Trophoblast cell (in vitro differentiated cells and primary cell): ENCODE measurements around the gene RBP3.

Experiments used
- DNase-seq, 2 donors: peaks; one replicate each; pipeline ENCODE4 v3.0.0-alpha.2; 2016
- H2AFZ ChIP-seq: 2 replicates; pipeline ENCODE4 v1.6.1; 2013; ENCODE audit warnings: low read length, moderate library complexity, mild to moderate bottlenecking; ENCODE audit not compliant: insufficient read depth, poor library complexity
- H2AK5ac ChIP-seq: 2 replicates; pipeline ENCODE4 v1.6.1; 2013; ENCODE audit warnings: mild to moderate bottlenecking, low read length
- H2BK120ac ChIP-seq: 2 replicates; pipeline ENCODE4 v1.6.1; 2013; ENCODE audit warnings: low read length, mild to moderate bottlenecking, moderate library complexity; ENCODE audit not compliant: insufficient read depth, poor library complexity
- H2BK12ac ChIP-seq: 2 replicates; pipeline ENCODE4 v1.6.1; 2013; ENCODE audit warnings: mild to moderate bottlenecking, low read length, moderate library complexity
- H2BK5ac ChIP-seq: 2 replicates; pipeline ENCODE4 v1.6.1; 2013; ENCODE audit warnings: low read length, low read depth, moderate library complexity, mild to moderate bottlenecking; ENCODE audit not compliant: poor library complexity
- H3K14ac ChIP-seq: 2 replicates; pipeline ENCODE4 v1.6.1; 2013; ENCODE audit warnings: mild to moderate bottlenecking, low read length
- H3K18ac ChIP-seq: 2 replicates; pipeline ENCODE4 v1.6.1; 2013; ENCODE audit warnings: mild to moderate bottlenecking, low read length
- H3K23ac ChIP-seq: 2 replicates; pipeline ENCODE4 v1.6.1; 2013; ENCODE audit warnings: low read length
- H3K27ac ChIP-seq: 2 replicates; pipeline ENCODE4 v1.5.1; 2013; ENCODE audit warnings: low read depth, mild to moderate bottlenecking, inconsistent platforms, low read length, moderate library complexity
- H3K27me3 ChIP-seq: 2 replicates; pipeline ENCODE4 v1.6.1; 2013; ENCODE audit warnings: inconsistent platforms, mild to moderate bottlenecking, low read length, moderate library complexity; ENCODE audit not compliant: insufficient read depth
- H3K36me3 ChIP-seq, 2 experiments: 1 replicate in 1 of 2; 2 replicates in 1 of 2; pipeline ENCODE4 v1.6.1; 2013; ENCODE audit warnings: low read length in 2 of 2, mild to moderate bottlenecking in 2 of 2, moderate library complexity in 1 of 2; ENCODE audit not compliant: insufficient read depth in 2 of 2, control insufficient read depth in 1 of 2
- H3K4ac ChIP-seq: 2 replicates; pipeline ENCODE4 v1.6.1; 2013; ENCODE audit warnings: low read depth, mild to moderate bottlenecking, low read length, moderate library complexity
- H3K4me1 ChIP-seq, 2 experiments: 1 replicate in 1 of 2; 2 replicates in 1 of 2; pipeline ENCODE4 v1.6.1; 2013; ENCODE audit warnings: low read length in 2 of 2, mild to moderate bottlenecking in 2 of 2, moderate library complexity in 1 of 2; ENCODE audit not compliant: insufficient read depth in 2 of 2, control insufficient read depth in 1 of 2
- H3K4me2 ChIP-seq: 2 replicates; pipeline ENCODE4 v1.6.1; 2013; ENCODE audit warnings: inconsistent platforms, mild to moderate bottlenecking, low read length, moderate library complexity
- H3K4me3 ChIP-seq: 2 replicates; pipeline ENCODE4 v1.5.1; 2013; ENCODE audit warnings: mild to moderate bottlenecking, low read depth, low read length, inconsistent platforms
- H3K79me1 ChIP-seq: one replicate; pipeline ENCODE4 v1.6.1; 2013; ENCODE audit warnings: low read length
- H3K79me2 ChIP-seq: 2 replicates; pipeline ENCODE4 v1.6.1; 2013; ENCODE audit warnings: low read length, mild to moderate bottlenecking; ENCODE audit not compliant: control insufficient read depth, insufficient read depth, poor library complexity
- H3K9ac ChIP-seq: 2 replicates; pipeline ENCODE4 v1.6.1; 2013; ENCODE audit warnings: mild to moderate bottlenecking, low read length
- H3K9me3 ChIP-seq: 2 replicates; pipeline ENCODE4 v1.6.1; 2013; ENCODE audit warnings: low read depth, mild to moderate bottlenecking, control low read depth, inconsistent platforms, low read length; ENCODE audit not compliant: insufficient read depth
- H4K12ac ChIP-seq: 2 replicates; pipeline ENCODE4 v1.6.1; 2013; ENCODE audit warnings: low read depth, mild to moderate bottlenecking, low read length, moderate library complexity
- H4K8ac ChIP-seq: 2 replicates; pipeline ENCODE4 v1.6.1; 2013; ENCODE audit warnings: low read depth, mild to moderate bottlenecking, low read length, moderate library complexity
- H4K91ac ChIP-seq: one replicate; pipeline ENCODE4 v1.6.1; 2013; ENCODE audit warnings: low read depth, mild to moderate bottlenecking, low read length, moderate library complexity
- WGBS: extraction: QIAGEN DNeasy Blood & Tissue Kit; methylation state at CpG from one replicate; pipeline ENCODE4 v1.1.7; 2013; ENCODE audit warnings: missing lambda C conversion rate; ENCODE audit not compliant: insufficient read length, insufficient coverage; ENCODE audit errors: extremely low coverage; 5-methylcytosine and 5-hydroxymethylcytosine counted together

Gene RBP3

DNA sequence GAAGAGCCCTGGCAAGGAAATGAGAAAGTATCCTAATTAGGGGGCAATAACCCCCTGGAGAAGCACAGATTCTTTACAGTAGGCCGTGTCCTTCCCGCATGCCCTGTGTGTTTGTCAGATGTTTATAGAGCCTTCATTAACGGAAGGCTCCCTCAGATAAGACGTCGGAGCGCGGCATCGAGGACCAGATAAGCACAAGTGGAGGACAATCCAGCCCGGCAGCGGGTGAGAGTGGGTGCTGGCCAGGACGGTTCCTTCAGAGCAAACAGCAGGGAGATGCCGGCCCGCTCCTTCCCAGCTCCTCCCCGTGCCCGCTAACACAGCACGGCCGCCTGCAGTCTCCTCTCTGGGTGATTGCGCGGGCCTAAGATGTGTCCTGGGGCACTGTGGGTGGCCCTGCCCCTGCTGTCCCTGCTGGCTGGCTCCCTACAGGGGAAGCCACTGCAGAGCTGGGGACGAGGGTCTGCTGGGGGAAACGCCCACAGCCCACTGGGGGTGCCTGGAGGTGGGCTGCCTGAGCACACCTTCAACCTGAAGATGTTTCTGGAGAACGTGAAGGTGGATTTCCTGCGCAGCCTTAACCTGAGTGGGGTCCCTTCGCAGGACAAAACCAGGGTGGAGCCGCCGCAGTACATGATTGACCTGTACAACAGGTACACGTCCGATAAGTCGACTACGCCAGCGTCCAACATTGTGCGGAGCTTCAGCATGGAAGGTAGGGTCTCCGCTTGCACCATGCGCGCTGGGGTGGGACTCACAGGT lies 25.7 kb upstream of the RBP3 start, which contains the start of gene GDF2:
Gene GDF2 (plus strand): TSS at position 155 of the 762 bp plus-strand sequence. CDS start 215 bp downstream, at position 370.
- Histone ChIP-seq H2BK120ac (no peak within 1 kb of the TSS), H3K79me2 (no peaks in the 10 kb centered on the region), H3K9me3 (peaks cover 2% of the 10 kb centered on the region), H4K91ac (no peak within 1 kb of the TSS), H4K8ac (no peak within 1 kb of the TSS), H3K27me3 (no peaks in the 10 kb centered on the region), H3K36me3 (no peaks in the 10 kb centered on the region), H3K4me1 (no peaks in the 10 kb centered on the region), H3K18ac (no peak within 1 kb of the TSS), H2BK12ac (no peak within 1 kb of the TSS), H2AFZ (no peak within 1 kb of the TSS), H3K23ac (no peak within 1 kb of the TSS), H2BK5ac (no peak within 1 kb of the TSS), H3K4ac (no peak within 1 kb of the TSS), H3K4me2 (no peak within 1 kb of the TSS), H3K27ac (no peak within 1 kb of the TSS), H3K4me3 (no peak within 1 kb of the TSS), H4K12ac (no peak within 1 kb of the TSS), H2AK5ac (no peak within 1 kb of the TSS), H3K79me1 (no peaks in the 10 kb centered on the region), H3K14ac (no peak within 1 kb of the TSS), H3K9ac (no peak within 1 kb of the TSS)
- no peak for DNase-seq
- no CpG with 5 or more reads among the region's 35 CpGs for WGBS

DNA sequence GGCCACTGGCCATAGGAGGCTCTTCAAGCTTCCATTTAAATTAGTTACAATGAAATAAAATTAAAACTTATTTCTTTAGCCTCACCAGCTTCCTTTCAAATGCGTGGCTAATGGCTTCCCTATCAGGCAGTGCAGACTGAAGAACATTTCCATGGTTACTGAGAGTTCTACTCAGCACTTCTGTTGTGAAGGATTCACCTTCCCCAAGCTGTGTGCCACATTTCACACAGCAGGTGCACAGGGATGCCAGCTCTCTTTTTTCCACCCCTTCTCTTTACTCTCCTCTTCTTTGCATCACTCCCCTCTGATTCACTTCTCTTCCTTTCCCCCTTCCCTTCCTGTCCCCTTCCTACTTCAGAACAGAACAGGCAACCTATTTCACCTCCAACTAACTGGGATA lies 25.1 kb upstream of the RBP3 start:
- Histone ChIP-seq H2AK5ac (no peak overlapping the region), H3K27ac (no peak overlapping the region), H3K4me3 (no peak overlapping the region), H3K14ac (no peak overlapping the region), H4K91ac (no peak overlapping the region), H3K27me3 (no peaks in the 10 kb centered on the region), H4K12ac (no peak overlapping the region), H3K36me3 (no peaks in the 10 kb centered on the region), H3K9me3 (peaks cover 7% of the 10 kb centered on the region), H3K79me2 (no peaks in the 10 kb centered on the region), H2BK120ac (no peak overlapping the region), H3K23ac (no peak overlapping the region), H3K4me2 (no peak overlapping the region), H3K4me1 (no peaks in the 10 kb centered on the region), H3K4ac (no peak overlapping the region), H3K18ac (no peak overlapping the region), H4K8ac (no peak overlapping the region), H3K9ac (no peak overlapping the region), H2AFZ (no peak overlapping the region), H2BK5ac (no peak overlapping the region), H2BK12ac (no peak overlapping the region), H3K79me1 (no peaks in the 10 kb centered on the region)
- no CpG with 5 or more reads among the region's 1 CpG for WGBS
- DNase-seq = no peak

DNA sequence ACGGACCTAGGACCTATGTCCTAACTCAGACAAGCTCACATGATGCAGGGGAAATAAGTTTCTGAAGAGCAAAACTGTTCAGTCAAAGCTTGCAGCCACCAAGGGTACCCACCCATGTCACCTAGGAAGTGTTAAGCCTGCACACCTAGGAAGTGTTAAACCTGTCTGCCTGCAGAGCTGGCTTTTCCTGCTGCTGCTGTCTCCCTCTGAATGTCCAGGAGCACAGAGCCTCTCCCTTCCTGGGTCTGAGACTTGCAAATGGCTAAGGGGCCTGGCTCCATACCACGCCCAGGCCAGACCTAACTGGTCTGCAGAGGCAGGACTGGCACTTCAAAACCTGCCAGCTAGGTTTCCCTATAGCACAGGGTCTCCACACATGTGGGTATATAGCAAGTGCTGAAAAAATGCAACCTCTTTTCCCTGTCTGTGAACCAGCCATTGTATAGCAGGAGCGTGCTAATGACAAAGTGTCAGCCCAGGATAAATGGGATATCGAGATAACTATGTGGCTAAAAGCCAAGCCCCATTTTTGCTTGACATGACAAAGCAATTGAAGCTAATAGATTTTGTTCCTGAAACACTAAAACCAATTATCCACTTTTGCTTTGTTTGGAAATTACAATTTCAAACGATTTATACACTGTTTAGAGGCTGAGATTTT lies 24.4 kb upstream of the RBP3 start:
- WGBS = no CpG with 5 or more reads among the region's 5 CpGs
- no peak overlapping the region for H3K23ac ChIP-seq
- no peak overlapping the region for H4K12ac ChIP-seq

DNA sequence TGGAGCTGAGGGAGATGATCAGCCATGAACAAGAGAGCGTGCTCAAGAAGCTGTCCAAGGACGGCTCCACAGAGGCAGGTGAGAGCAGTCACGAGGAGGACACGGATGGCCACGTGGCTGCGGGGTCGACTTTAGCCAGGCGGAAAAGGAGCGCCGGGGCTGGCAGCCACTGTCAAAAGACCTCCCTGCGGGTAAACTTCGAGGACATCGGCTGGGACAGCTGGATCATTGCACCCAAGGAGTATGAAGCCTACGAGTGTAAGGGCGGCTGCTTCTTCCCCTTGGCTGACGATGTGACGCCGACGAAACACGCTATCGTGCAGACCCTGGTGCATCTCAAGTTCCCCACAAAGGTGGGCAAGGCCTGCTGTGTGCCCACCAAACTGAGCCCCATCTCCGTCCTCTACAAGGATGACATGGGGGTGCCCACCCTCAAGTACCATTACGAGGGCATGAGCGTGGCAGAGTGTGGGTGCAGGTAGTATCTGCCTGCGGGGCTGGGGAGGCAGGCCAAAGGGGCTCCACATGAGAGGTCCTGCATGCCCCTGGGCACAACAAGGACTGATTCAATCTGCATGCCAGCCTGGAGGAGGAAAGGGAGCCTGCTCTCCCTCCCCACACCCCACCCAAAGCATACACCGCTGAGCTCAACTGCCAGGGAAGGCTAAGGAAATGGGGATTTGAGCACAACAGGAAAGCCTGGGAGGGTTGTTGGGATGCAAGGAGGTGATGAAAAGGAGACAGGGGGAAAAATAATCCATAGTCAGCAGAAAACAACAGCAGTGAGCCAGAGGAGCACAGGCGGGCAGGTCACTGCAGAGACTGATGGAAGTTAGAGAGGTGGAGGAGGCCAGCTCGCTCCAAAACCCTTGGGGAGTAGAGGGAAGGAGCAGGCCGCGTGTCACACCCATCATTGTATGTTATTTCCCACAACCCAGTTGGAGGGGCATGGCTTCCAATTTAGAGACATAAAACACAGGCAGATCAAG lies 22.6 kb upstream of the RBP3 start:
- H2BK120ac ChIP-seq = no peak overlapping the region
- no peak overlapping the region for H4K91ac ChIP-seq
- H3K27me3 ChIP-seq = no peaks in the 10 kb centered on the region
- no peak overlapping the region for H3K18ac ChIP-seq
- peaks cover 20% of the 10 kb centered on the region for H3K9me3 ChIP-seq
- no peak overlapping the region for H3K4me3 ChIP-seq
- no peak overlapping the region for H4K8ac ChIP-seq
- H2AFZ ChIP-seq = no peak overlapping the region
- H2BK12ac ChIP-seq = no peak overlapping the region
- no peak overlapping the region for H3K9ac ChIP-seq
- no peak overlapping the region for H3K4me2 ChIP-seq
- no peaks in the 10 kb centered on the region for H3K4me1 ChIP-seq
- H3K4ac ChIP-seq = no peak overlapping the region
- H3K36me3 ChIP-seq = no peaks in the 10 kb centered on the region
- no peak overlapping the region for H2BK5ac ChIP-seq
- WGBS = no CpG with 5 or more reads among the region's 30 CpGs
- H3K14ac ChIP-seq = no peak overlapping the region
- H3K27ac ChIP-seq = no peak overlapping the region
- no peak overlapping the region for H2AK5ac ChIP-seq
- no peaks in the 10 kb centered on the region for H3K79me2 ChIP-seq
- no peak overlapping the region for H3K23ac ChIP-seq
- no peaks in the 10 kb centered on the region for H3K79me1 ChIP-seq
- H4K12ac ChIP-seq = no peak overlapping the region
- no peak for DNase-seq

More for the DNA sequence above, 24.4 kb upstream of the RBP3 start:
- Histone ChIP-seq H2BK120ac (no peak overlapping the region), H3K27me3 (no peaks in the 10 kb centered on the region), H2BK5ac (no peak overlapping the region), H3K27ac (no peak overlapping the region), H3K79me1 (no peaks in the 10 kb centered on the region), H3K4me1 (no peaks in the 10 kb centered on the region), H3K4me2 (no peak overlapping the region), H2AFZ (no peak overlapping the region), H2AK5ac (no peak overlapping the region), H3K79me2 (no peaks in the 10 kb centered on the region), H4K8ac (no peak overlapping the region), H4K91ac (no peak overlapping the region), H3K4ac (no peak overlapping the region), H3K9ac (no peak overlapping the region), H3K18ac (no peak overlapping the region), H3K4me3 (no peak overlapping the region), H2BK12ac (no peak overlapping the region), H3K9me3 (peaks cover 14% of the 10 kb centered on the region), H3K14ac (no peak overlapping the region), H3K36me3 (no peaks in the 10 kb centered on the region)
- no peak for DNase-seq
